ENCODE measurements around the gene ASTN1. TPM values are rescaled to one million over a fixed set of nuclear protein-coding genes. Genes with fewer than 3 reads are reported as not detected.

Gene ASTN1
- polyA plus RNA-seq, 1 donor = 6.4 TPM

GRCh38 chr1:176923283-176923682 is 241.2 kb downstream of the ASTN1 start:
- no peak for DNase-seq

GRCh38 chr1:176919386-176920378 is 244.8 kb downstream of the ASTN1 start:
- no peak for DNase-seq

- DNase-seq = no peak
Measured at GRCh38 chr1:176905648-176906047, 258.9 kb downstream of the ASTN1 start.

- no peak for DNase-seq
Measured at GRCh38 chr1:176904057-176904751, 260.3 kb downstream of the ASTN1 start.

GRCh38 chr1:176903474-176903873 is 261.0 kb downstream of the ASTN1 start:
- DNase-seq = no peak

- DNase-seq = no peak
Measured at GRCh38 chr1:176899321-176899720, 265.2 kb downstream of the ASTN1 start.

- DNase-seq = peak; percentile 53
Measured at GRCh38 chr1:176897350-176898236, 266.9 kb downstream of the ASTN1 start.

- no peak for DNase-seq
Measured at GRCh38 chr1:176896216-176896615, 268.3 kb downstream of the ASTN1 start.

- DNase-seq = no peak
Measured at GRCh38 chr1:176894450-176894849, 270.1 kb downstream of the ASTN1 start.

- DNase-seq = no peak
Measured at GRCh38 chr1:176893625-176894352, 270.7 kb downstream of the ASTN1 start.

GRCh38 chr1:176888471-176889032 is 276.0 kb downstream of the ASTN1 start:
- no peak for DNase-seq

GRCh38 chr1:176885751-176886150 is 278.8 kb downstream of the ASTN1 start:
- no peak for DNase-seq

GRCh38 chr1:176885341-176885740 is 279.2 kb downstream of the ASTN1 start:
- DNase-seq = no peak

GRCh38 chr1:176884911-176885310 is 279.6 kb downstream of the ASTN1 start:
- peak; percentile 46 for DNase-seq

GRCh38 chr1:176884286-176884685 is 280.2 kb downstream of the ASTN1 start:
- no peak for DNase-seq

GRCh38 chr1:176880955-176881595 is 283.4 kb downstream of the ASTN1 start:
- DNase-seq = peak; percentile 62

GRCh38 chr1:176879784-176880620 is 284.5 kb downstream of the ASTN1 start:
- DNase-seq = no peak

GRCh38 chr1:176878750-176879536 is 285.6 kb downstream of the ASTN1 start:
- DNase-seq = no peak

- DNase-seq = no peak
Measured at GRCh38 chr1:176877557-176877956, 287.0 kb downstream of the ASTN1 start.
